Right forelimb (tissue), 1 donor: ENCODE data around the gene WFDC2.
"Not testable (repeated sequence)": the region's sequence is repeated elsewhere in the genome, so short reads cannot be mapped to it uniquely, and the experiment has no call there.

Experiments
- DNase-seq: peaks from one replicate; pipeline ENCODE4 v3.0.0-alpha.2; 2018

The WFDC2 gene

DNA sequence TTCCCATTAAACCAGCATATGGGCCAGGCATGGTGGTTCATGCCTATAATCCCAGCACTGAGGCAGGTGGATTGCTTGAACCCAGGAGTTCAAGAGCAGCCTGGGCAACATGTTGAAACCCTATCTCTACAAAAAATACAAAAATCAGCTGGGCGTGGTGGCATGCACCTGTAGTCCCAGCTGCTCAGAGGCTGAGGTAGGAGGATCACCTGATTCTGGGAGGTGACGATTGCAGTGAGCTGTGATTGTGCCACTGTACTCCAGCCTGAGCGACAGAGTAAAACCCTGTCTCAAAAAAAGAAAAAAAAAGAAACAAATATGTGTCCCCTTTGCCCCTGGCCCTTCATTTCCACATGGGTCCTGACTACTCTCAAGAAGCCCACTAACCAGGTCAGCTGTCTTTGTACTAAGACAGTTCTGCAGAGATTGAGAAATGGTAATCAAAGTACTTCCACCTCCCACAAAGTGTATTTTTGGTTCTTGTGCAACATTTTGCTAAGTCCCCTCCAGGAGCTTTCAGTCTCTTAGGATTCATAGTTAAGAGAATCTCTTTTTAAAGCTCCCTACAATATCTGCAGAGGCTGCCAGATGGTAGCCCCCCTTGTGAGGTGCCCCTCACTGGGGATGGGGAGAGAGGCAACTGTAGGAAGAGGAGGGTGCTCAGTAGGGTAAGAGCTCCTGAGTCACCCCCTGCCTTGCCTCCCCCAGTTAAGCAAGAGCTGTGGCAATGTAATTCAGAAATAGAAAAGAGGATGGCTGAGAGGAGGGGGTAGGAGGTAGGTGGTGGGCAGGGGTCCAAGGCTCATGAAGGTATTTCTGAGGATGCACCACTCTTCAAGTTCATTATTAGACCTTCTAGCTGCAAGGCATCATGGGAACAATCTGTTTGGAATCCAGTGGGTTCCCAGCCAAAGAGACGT lies 16.5 kb upstream of the WFDC2 start:
- DNase-seq, result no peak

DNA sequence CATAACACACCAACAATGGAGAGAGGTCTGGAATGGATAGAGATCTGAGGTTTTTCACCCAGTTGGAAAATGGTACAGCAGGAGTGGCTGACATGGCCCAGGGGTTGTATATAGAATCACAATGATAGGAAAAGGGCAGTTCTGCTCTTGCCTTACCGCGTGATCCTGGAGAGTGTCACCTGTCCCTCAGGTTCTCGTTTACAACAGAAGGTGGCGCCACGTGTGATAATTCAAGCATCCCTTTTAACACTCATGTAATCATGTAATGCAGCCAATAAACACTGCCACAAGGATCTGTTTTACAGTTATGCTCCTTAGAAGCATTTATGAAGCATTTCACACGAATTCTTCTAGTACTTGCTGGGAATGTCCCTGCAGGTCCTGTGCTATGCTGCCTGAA lies 12.9 kb upstream of the WFDC2 start:
- DNase-seq, result no peak

DNA sequence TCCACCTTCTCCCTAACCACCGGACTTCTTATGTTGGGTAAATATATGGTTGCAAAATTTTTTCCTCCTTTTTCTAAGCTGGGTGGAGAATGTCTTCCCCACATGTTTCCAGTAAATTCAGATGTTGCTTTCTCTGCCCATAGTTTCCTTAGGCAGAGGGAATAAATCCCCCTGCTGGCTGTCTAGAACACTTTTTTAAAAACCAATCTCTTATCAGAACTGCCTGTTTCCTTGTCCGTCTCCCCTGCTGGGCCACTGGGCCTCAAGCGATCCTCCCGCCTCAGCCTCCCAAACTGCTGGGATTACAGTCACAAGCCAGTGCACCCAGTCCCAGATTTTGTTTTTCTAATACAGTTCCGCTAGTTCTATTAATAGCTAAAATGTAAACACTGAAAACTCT lies 9.9 kb upstream of the WFDC2 start:
- DNase-seq, result no peak

DNA sequence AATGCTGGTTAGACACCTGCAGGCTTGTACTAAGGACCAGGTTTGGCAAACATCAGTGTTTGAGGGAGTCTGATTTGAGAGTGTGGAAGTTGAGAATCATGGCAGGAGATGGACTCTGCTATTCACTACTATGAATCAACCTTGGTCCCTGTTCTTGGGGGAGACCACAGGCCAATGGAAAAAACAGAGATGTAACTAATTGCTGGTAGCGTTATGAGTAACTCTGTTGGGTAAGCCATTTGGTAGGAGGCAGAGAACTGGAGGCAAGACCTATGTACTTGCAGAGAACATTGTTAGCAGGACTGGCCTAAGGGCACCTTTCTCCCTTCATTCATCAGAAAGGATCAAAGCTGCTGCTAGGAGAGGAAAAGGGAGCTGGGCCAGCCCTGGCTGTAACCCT lies 8.3 kb upstream of the WFDC2 start:
- no peak for DNase-seq

- DNase-seq, result no peak
Measured at GRCh38 chr20:45462711-45463509, 6.6 kb upstream of the WFDC2 start.

- DNase-seq, result no peak
Measured at GRCh38 chr20:45463709-45464108, 5.8 kb upstream of the WFDC2 start.

DNA sequence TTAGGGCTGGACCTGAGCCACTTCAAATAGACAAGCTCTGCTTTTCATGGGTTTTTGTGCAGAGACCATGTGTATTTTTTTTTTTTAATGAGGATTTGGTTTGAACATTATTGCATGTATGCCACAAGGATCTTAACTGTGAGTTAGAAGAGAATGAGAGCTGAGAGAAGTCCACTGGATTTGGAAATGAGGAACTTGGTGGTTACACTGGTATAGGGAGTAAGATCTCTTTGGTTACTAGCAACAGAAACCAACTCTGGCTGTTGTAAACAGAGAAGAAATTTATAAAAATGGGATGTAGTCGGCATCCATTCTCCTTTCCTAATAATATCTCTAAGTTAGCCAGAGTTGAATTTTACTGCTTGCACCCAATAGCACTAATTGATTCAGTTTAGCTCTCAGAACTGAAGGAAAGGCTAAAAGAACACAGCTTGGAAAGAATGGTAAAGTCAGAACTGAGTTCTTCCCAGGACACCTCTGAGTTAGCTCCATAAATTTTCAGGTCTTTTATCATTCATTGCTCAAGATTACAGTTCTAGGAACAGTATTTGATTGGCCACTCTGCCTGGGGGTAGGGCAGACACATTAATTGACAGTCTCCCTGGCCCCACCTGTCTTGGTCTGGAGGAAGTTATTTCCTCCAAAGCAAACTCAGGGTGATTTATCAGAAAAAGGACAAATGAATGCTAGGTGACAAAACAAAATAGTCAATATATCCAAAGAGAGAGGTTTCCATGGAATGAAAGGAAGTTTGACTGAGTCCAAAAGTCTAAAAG lies 3.9 kb upstream of the WFDC2 start:
- no peak for DNase-seq

DNA sequence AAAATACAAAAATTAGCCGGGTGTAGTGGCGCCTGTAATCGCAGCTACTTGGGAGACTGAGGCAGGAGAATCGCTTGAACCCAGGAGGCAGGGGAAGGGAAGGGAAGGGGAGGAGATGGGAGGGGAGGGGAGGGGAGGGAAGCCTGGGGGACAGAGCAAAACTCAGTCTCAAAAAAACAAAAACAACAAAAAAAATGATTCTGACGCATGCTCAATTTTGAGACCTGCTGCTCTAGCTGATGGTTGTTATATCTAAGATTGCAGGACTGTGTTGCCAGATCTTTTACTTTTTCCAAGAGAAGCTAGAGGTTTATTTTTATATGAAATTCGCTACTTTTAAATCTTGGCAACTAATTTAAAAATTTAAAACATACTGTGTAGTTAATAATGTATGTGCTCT lies 2.4 kb upstream of the WFDC2 start:
- no peak for DNase-seq

DNA sequence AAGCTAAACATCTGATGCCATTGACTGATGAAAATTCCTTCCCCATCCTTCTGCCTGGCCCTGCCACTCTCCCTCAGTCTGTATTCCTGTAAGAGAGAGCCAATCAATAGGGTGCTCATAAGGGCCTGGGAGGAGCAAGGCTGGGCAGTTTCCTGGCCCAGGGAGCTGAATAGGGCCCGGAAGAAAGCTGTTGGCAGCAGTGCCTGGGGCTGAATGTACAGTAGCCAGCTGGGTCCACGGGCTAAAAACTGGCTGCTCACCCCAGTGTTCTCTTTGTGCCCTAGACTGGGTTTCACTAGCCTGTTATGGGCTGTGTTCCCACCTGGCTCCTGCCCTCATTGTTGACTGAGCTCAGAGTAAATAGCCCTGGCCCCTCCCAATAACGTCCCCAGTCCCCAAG lies 1.7 kb upstream of the WFDC2 start:
- DNase-seq, result no peak

DNA sequence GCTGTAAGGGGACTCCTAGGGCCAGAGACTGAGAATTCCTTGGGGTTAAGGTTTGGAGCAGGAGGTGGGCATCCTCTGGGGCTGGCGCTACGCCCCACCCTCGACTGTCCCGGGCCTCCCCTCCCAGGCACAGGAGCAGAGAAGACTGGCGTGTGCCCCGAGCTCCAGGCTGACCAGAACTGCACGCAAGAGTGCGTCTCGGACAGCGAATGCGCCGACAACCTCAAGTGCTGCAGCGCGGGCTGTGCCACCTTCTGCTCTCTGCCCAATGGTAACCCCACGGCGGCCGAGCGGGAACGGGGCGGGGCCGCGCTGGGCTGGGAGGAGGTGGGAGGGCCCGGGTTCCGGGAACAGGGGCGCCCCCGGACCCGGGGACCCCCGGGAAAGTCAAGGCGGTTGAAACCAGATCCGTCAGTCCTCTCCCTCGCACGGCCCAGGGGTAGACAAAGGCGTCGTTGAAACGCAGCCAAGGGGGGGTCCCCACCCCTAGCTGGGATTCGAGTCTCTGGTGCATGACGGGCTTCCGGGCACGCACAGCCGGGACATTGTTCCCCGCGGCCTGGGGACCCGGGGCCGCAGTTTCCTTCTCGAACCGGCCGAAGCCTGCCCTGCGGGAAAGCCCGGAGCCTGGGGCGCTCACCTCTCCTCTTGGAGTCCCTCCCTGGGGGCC lies 844 bp downstream of the WFDC2 start:
- peak; percentile 66 for DNase-seq

DNA sequence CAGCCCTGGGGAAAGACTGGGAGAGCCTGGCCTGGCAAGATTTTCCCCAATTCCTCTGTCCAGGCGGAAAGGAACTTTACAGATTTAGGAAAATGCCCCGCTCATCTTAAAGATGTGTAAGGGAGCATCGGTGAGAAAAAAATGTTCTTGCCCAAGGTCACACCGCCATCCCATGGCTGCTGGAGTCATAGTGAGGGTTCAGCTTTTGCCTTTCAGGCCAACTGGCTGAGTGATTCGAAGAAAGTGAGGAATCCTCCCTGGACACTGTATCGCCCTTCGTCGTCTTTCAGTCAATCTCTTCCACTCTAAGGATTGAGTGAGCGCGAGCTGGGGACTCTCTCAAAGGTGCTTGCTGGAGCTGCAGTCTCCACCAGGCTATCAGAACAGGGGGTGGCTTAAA lies 1.4 kb downstream of the WFDC2 start:
- DNase-seq, result no peak

DNA sequence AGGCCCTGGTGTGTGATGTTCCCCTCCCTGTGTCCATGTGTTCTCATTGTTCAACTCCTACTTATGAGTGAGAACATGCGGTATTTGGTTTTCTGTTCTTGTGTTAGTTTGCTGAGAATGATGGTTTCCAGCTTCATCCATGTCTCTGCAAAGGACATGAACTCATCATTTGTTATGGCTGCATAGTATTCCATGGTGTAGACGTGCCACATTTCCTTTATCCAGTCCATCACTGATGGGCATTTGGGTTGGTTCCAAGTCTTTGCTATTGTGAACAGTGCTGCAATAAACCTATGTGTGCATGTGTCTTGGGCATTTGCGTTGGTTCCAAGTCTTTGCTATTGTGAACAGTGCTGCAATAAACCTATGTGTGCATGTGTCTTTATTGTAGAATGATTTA lies 2.7 kb downstream of the WFDC2 start:
- DNase-seq, result not testable (repeated sequence)

- DNase-seq, result not testable (repeated sequence)
Measured at GRCh38 chr20:45477530-45478148, 8.1 kb downstream of the WFDC2 start.

DNA sequence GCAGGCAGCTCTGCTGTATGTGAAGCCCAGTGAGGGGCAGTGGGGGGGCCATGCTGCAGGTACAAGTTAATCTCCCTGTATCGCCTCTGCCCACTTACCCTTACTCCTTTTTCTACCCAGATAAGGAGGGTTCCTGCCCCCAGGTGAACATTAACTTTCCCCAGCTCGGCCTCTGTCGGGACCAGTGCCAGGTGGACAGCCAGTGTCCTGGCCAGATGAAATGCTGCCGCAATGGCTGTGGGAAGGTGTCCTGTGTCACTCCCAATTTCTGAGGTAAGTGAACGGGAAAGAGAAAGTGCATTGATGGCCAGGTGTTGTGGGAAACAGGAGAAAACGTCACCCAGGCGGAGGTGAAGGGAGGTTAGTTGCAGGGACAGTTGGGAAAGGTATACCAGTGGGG lies 10.3 kb downstream of the WFDC2 start:
- no peak for DNase-seq

- no peak for DNase-seq
Measured at GRCh38 chr20:45484676-45485075, 15.1 kb downstream of the WFDC2 start.

GRCh38 chr20:45485388-45485787 lies 15.8 kb downstream of the WFDC2 start:
- DNase-seq, result no peak

DNA sequence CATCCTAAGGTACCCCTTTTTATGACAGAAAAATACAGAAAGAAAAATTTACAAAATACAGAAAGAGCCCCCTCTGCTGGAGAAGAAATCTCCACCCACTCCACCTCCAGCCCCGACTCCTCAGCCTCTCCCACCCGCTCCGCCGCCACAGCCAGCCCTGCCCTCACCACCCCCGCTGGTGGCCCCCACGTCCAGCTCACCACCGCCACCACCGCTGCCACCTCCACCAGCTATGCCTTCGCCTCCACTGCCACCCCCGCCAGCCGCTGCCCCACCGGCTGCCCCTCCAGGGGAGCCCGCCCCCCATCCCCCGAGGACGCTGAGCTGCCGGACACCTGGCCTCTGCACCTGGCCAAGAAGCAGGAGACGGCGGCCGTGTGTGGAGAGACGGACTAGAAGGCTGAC lies 17.7 kb downstream of the WFDC2 start:
- no peak for DNase-seq

DNA sequence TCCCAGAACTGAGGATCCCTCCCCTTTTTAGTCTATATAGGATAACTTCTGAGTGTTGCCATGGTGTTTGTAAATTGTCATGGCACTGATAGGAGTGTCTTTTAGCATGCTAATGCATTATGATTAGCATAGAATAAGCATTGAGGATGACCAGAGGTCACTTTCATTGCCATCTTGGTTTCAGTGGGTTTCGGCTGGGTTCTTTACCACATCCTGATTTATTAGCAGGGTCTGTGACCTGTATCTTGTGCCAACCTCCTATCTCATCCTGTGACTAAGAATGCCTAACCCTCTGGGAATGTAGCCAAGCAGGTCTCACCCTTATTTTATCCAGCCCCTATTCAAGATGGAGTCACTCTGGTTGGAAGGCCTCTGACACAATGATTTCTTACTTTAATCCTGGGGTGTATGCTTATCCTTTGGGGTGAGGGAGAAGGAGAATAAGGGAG lies 19.6 kb downstream of the WFDC2 start:
- DNase-seq, result no peak

GRCh38 chr20:45495501-45495941 lies 26.0 kb downstream of the WFDC2 start:
- no peak for DNase-seq

DNA sequence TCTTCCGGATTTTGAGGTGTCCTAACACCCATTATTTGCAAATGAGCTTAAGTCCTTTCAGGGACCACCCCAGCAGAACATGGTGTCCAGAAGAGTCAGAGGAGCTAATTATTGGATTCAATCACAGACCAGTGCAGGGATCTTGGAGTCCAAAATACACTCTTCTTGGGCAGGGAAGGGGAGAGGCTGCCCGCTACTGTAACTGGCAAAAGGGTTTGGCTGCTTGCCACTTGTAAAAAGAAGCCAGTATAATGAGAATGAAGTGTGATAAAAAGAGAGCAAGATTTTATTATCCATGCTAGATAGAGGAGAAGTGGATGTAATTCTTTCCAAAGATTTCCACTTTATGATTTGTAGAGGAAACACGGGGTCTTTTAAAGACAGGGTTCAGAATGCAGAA lies 26.6 kb downstream of the WFDC2 start:
- DNase-seq, result no peak

- no peak for DNase-seq
Measured at GRCh38 chr20:45497971-45498494, 28.5 kb downstream of the WFDC2 start.

DNA sequence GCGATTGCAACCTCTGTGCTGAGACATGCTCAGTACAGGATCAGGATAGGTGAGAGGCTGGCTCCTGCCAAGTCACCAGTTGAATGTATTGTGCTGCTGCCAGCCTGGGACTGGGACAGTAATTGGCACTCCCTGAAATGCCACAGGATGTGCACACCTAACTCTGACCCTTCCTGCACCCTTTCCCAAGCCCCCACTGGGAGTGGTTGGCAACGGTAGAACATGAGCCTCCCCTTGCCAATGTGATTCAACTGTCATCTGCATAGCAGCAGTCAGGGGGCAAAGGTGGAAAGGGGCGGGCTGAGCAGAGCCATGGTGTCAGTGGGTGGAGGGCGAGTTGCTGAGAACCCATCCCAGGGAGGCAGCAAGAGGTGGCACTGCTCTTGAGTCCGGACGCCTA lies 30.5 kb downstream of the WFDC2 start:
- DNase-seq, result no peak
